ENCODE data around the gene SFXN5.

DNA sequence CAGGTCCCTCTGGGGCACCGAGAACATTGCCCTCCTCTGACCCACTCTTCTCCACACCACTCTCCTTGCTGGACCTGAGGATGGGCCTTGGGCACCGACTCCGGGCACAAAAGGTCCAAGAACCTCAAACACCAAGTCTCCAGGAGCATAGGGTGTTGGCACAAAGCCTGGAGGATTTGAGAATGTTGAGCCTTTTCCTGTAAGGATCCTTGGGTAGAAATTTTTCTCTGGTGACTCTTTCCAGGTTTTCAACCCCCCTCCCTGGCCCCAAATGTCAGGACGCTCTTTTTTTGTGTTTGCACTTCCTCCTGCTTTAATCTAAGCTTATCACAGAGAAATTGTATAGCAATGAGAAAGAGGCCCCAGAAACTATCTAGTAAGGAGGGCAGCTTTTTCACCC is 175.1 kb downstream of the SFXN5 start:
- no peak for TF ChIP-seq POLR2A (IDR thresholded peaks at IDR 0.05)
- TF ChIP-seq, protein P1, sequence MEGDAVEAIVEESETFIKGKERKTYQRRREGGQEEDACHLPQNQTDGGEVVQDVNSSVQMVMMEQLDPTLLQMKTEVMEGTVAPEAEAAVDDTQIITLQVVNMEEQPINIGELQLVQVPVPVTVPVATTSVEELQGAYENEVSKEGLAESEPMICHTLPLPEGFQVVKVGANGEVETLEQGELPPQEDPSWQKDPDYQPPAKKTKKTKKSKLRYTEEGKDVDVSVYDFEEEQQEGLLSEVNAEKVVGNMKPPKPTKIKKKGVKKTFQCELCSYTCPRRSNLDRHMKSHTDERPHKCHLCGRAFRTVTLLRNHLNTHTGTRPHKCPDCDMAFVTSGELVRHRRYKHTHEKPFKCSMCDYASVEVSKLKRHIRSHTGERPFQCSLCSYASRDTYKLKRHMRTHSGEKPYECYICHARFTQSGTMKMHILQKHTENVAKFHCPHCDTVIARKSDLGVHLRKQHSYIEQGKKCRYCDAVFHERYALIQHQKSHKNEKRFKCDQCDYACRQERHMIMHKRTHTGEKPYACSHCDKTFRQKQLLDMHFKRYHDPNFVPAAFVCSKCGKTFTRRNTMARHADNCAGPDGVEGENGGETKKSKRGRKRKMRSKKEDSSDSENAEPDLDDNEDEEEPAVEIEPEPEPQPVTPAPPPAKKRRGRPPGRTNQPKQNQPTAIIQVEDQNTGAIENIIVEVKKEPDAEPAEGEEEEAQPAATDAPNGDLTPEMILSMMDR (IDR thresholded peaks at IDR 0.05), result no peak
